Transverse colon (tissue), 3 donors: ENCODE measurements around the gene ALKBH4.

Experiments
- POLR2A ChIP-seq: fragments of 450-650 bp; IDR thresholded peaks from one replicate; pipeline ENCODE4 v1.6.1; 2016; ENCODE audit warnings: antibody characterized with exemption, mild to moderate bottlenecking, moderate library complexity
- TF ChIP-seq, protein P1 (sequence below), 5 experiments: fragments of 200-600 bp in 3 of 5; fragments of 450-650 bp in 2 of 5; sonication (generic) in 3 of 5; IDR thresholded peaks; 1 replicate in 2 of 5; 2 replicates in 3 of 5; pipeline ENCODE4 v1.5.1; 2016 to 2017; ENCODE audit warnings: antibody characterized with exemption in 5 of 5, inconsistent platforms in 3 of 5, mild to moderate bottlenecking in 2 of 5, moderate library complexity in 1 of 5

DNA sequence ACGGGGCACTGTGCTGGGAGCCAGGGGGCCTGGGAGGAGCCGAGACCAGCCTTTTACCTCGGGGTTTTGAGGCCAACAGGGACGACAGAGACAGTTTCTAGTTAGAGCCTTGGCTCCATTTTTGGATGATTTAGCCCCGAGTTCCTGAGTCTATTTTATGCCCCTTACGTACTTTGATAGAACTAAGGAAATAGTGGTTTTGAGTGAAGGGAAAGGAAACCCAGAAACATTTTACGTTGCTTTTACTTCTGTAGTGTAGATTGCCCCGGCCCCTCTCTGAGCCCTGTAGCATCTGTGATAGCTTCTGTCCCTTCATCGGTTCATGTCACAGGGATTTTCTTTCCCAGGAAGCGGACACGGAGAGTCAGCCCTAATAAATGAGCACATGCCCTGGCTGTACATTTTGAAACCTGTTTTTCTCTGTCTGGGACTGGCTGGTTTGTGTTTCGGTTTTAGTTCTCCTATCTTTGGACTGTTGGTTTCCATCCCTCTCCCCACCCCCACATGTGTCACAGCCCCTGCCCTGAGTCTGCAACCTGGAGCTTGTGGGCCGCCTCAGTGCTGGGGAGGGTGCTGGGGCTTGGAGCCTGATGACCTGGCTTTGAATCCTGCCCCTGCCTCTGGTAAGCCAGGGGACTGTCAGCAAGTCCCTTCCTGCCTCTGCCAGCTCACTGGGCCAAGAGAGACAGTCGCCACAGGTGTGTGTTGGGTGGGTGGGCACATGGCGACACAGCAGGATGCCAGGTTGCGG lies 38.2 kb downstream of the ALKBH4 start:
- TF ChIP-seq, protein P1, sequence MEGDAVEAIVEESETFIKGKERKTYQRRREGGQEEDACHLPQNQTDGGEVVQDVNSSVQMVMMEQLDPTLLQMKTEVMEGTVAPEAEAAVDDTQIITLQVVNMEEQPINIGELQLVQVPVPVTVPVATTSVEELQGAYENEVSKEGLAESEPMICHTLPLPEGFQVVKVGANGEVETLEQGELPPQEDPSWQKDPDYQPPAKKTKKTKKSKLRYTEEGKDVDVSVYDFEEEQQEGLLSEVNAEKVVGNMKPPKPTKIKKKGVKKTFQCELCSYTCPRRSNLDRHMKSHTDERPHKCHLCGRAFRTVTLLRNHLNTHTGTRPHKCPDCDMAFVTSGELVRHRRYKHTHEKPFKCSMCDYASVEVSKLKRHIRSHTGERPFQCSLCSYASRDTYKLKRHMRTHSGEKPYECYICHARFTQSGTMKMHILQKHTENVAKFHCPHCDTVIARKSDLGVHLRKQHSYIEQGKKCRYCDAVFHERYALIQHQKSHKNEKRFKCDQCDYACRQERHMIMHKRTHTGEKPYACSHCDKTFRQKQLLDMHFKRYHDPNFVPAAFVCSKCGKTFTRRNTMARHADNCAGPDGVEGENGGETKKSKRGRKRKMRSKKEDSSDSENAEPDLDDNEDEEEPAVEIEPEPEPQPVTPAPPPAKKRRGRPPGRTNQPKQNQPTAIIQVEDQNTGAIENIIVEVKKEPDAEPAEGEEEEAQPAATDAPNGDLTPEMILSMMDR (IDR thresholded peaks at IDR 0.05): no peak
- TF ChIP-seq POLR2A: no peak
